GM21737 (cell line): ENCODE measurements around the gene LRRC23.
"Not testable (repeated sequence)": the region's sequence is repeated elsewhere in the genome, so short reads cannot be mapped to it uniquely, and the experiment has no call there.

ENCODE experiments used
- ATAC-seq: cut with Tn5 transposase; IDR thresholded peaks from one replicate; pipeline ENCODE4 v1.9.1; 2021; ENCODE audit warnings: mild to moderate bottlenecking, moderate library complexity; ENCODE audit not compliant: unreplicated experiment

The LRRC23 gene

DNA sequence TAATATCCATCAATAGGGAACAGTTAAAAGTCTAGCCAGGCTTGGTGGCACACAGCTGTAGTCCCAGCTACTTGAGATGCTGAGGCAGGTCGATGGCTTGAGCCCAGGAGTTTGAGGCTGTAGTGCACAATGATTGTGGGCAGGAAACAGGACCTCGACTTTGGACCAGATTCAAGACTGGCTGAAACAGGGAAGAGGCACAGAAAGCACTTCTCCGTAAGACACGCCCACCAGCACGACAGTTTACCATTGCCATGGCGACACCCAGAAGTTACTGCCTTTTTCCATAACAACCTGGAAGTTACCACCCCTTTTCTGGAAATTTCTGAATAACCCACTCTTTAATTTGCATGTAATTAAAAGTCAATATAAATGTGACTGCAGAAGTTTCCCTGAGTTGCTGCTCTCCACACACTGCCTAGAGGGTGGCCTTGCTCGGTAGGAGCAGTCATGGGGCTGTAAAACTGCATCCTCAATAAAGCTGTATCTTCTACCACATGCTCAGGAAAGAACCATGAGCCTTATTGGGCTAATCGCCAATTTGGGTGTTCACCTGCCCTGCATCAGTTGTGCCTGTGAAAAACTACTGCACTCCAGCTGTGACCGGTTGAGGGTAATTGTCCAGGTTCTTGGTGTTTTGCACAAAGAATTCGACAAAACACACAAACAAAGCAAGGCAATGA lies 4.6 kb upstream of the LRRC23 start:
- ATAC-seq = no peak

DNA sequence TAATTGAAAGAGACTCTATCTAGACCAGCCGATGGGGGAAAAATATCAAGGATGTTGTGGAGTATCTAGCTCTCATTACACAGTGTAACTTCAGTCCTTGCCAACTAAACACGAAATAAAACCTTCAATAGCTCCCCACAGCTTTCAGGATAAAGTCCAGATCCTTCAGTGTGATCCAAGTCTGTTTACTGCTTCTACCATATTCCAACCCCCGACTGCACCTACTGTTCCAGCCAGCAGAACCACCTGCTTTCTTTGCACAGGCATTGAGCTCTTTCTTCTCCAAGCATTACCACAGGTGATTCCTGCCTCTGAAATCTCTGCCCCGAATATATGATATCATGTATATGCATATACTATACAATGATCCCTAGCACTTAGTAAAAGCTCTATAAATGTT lies 2.2 kb upstream of the LRRC23 start:
- ATAC-seq = no peak

DNA sequence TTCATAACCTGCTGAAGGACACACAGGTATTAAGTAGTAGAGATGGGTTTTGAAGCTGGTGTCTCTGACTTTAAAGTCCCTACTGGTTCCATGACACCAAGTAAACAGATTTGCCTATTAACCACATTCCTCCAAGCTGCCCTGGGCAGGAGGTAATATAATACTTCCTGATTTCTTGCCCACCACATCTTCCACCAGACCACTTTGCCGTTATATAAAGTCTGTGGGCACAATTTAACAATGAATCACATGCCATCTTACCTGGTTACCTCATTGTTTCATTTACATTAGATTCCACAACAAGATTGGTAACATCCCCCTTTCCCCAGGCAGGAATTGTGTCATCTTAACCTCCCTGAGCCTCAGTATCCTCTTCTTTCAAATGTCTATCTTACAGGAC lies 900 bp upstream of the LRRC23 start:
- no peak for ATAC-seq

DNA sequence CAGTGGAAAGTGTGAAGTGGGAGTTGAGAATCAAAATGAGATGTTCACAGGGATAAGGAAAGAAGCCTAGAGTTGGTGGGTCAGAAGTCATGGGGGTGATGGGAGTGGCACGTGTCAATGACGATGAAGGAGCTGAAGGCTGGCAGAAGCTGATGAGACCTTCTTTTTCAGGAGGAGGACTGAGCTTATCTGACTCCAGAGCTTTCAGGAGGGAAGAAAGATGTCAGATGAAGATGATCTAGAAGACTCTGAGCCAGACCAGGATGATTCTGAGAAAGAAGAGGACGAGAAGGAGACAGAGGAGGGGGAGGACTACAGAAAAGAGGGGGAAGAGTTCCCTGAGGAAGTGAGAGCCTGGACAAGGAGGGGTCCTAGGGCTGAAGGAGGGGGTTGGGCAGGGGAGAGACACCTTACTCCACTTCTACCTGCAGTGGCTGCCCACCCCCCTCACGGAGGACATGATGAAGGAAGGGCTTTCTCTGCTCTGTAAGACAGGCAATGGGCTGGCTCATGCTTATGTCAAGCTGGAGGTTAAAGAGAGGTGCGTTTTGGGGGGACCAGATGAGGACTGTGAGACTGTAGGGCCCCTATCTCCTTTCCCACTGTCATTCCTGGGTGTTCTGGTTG lies 905 bp downstream of the LRRC23 start:
- no peak for ATAC-seq

DNA sequence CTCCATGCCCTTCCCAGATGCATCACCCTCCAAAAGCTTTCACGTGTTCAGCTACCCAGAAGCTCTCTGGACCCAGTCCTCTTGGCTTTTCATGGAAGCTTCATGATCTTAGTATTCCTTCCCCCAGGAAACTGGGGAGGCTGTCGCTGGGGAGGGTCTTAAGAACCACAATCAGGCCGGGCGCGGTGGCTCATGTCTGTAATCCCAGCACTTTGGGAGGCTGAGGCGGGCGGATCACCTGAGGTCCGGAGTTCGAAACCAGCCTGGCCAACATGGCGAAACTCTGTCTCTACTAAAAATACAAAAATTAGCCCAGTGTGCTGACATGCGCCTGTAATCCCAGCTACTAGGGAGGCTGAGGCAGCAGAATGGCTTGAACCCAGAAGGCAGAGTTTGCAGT lies 3.5 kb downstream of the LRRC23 start:
- not testable (repeated sequence) for ATAC-seq

DNA sequence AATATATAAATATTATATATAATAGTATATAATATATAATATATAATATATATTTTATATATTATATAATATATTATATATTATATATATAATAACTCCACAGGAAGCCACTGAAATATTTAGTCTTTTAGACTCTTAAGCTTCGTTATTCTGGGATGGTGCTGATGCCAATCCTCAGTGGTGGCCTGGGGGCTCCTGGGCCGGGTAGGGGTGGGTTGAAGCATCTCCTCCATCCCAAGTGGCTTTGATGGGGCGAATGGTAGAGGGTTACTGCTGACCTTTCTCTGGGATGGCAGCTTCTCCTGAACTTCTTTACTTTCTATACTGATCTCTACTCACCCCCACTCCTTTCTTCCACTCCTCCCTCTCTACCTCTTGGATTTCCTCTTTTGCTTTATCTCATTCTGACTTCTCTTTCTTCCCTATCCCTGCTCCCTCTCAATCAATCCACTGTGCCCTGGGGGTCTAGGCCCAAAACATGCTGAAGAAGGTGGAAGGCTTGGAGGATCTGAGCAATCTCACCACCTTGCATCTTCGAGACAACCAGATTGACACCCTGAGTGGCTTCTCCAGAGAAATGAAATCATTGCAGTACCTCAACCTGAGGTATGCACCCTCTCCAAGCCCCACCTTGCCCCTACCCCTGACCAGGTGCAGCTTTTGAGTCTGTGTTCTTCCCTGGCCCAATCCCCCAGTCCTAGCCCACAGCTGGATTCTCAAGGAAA lies 5.0 kb downstream of the LRRC23 start:
- no peak for ATAC-seq

DNA sequence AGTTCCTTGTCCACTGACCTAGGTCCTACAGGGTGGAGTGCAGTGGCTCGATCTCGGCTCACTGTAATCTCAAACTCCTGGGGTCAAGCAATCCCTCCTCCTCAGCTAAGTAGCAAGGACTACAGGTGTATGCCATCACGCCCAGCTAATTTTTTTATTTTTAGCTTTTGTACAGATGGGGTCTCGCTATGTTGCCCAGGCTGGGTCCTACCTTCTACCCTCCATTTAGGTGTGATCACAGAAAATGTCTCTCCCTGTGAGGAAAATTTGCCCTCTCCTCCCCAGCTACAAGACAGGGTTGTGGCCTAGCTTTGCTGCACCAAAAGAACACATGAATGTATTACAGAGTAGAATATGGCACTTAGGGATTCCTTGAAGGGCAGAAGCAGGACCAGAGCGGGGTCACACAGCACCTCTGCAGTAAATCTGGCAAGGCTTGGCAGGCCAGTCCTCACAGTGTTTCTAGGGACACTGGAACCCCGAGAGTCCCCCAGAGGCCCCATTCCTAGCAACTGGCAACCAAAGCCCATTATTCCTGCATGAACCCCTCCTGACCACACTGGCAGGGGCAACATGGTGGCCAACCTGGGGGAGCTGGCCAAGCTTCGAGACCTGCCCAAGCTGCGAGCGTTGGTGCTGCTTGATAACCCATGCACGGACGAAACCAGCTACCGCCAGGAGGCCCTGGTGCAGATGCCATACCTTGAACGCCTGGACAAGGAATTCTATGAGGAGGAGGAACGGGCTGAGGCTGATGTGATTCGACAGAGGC lies 7.7 kb downstream of the LRRC23 start:
- ATAC-seq = no peak

DNA sequence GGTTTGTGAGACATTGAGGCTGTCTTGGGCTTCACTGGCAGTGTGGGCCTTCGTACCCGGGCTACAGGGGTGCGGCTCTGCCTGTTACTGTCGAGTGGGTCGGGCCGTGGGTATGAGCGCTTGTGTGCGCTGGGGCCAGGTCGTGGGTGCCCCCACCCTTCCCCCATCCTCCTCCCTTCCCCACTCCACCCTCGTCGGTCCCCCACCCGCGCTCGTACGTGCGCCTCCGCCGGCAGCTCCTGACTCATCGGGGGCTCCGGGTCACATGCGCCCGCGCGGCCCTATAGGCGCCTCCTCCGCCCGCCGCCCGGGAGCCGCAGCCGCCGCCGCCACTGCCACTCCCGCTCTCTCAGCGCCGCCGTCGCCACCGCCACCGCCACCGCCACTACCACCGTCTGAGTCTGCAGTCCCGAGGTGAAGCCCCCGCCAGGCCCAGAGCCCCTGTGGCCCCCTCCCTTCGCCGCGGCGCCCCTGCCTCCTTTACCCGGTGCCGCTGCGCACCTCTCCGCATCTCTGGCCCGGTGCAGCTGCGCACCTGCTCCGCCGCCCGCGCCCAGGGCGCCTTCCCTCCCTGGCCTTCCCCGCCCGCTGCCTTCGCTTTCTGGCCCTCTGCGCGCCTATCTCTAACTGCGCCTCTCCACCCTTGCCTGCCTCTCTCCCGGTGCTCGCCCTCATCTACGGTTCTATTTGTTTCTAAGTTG lies 9.8 kb downstream of the LRRC23 start, which contains the start of gene ENO2:
Gene ENO2 (plus strand): TSS at position 335 of the 701 bp plus-strand sequence. CDS start 1,253 bp downstream, outside the sequence.
- peak; percentile 61 for ATAC-seq

DNA sequence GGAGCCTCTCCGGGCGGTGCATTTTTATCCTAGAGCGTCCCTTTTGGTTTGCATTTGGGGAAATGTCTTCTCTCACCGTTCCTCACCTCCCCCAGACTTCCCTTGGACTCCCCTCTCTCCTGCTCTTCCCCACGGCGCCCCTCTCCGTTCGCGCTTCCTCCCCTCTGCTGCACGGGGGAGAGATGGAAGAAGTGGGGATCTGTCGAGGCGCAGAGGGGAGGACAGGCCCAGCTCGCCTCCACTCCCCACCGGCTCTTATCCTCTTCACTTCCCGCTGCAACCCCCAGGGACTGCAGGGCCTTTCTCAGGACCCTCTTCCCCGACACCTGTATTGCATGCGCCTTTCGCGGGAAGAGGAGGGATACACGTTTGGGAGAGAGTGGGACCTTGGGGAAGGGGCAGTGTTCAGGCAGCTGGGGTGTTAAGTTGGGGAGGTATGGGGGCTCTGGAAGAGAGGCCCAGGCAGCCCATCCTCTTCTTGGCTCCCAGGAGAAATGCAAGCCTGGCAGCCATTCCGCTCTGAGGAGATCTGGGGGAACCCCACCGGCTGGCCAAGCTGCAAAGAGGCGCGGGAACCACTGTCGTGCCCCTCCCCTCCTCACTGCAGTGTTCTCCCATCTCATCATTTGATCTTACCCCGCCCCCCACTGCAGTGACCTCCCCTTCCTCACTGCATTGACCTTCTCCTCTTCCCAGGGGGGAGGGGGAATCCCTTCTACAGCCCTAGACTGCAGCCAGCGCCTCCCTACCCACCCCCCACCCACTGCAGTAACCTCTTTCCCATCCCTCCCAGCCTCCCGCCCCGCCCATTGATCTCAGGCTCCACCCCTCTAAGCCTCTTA lies 10.5 kb downstream of the LRRC23 start:
- no peak for ATAC-seq

DNA sequence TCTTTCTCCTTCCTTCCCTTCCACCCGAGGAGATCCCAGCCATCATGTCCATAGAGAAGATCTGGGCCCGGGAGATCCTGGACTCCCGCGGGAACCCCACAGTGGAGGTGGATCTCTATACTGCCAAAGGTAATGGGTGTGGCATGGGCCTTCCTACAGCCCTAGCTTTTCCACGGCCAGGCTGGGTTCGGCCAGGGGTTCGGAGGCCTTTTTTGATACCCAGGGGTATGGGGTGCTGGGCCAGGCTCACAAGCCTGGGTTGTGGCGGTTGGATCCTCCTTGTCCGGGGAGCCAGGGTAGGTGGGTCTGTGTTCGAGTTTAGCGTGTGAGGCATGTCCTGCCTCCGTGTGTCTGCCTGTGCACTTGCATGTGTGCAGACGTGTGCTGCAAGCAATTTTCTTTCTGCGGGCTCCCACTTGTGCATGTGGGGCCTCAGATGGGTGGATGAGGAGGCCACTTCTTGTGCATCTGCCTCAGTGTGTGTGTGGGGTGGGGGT lies 11.2 kb downstream of the LRRC23 start:
- ATAC-seq = no peak

DNA sequence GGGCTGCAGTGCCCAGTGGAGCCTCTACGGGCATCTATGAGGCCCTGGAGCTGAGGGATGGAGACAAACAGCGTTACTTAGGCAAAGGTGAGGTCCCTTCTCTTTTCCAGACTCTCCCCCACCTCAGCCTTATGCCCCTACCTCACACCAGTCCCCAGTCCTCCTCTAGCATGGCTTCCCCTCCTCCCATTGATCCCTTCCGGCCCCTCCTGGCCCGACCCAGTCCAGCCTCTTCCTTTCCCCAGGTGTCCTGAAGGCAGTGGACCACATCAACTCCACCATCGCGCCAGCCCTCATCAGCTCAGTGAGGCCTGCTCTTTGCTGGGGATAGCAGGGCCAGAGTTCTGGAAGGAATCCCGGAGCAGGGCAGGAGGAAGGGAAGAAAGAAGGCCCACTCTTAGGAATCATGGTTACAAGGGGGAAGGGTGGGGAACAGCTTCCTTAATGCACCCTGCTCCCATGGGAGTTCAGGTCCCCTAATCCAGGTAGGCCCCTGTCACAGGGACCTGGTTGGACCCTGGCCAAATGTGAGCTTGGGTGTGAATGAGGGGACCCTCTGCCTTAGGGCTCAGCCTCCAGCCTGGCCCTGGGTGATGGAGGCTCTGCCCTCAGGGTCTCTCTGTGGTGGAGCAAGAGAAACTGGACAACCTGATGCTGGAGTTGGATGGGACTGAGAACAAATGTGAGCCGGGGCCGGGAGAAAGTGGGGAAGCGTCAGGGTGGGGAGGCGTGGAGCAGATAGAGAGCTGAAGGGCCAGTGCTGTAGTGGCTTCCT lies 12.0 kb downstream of the LRRC23 start:
- no peak for ATAC-seq

DNA sequence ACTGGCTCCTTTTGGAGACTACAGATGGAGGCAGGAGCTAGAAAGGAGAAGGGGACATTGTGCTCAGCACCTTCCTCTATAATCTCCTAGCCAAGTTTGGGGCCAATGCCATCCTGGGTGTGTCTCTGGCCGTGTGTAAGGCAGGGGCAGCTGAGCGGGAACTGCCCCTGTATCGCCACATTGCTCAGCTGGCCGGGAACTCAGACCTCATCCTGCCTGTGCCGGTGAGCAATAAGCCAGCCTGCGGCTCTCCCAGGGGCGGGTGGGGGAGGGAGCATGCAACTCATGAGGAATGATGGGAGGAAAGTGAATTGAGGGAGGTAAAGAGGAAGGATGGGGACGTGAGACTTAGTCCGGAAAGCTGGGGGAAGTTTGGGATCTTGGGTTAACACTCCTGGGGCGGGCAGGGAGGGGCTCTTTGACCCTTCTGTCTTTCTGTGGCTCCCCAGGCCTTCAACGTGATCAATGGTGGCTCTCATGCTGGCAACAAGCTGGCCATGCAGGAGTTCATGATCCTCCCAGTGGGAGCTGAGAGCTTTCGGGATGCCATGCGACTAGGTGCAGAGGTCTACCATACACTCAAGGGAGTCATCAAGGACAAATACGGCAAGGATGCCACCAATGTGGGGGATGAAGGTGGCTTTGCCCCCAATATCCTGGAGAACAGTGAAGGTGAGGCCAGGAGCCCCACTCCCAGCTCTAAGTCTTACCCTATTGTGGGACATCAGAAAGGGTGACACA lies 13.0 kb downstream of the LRRC23 start:
- ATAC-seq = no peak

DNA sequence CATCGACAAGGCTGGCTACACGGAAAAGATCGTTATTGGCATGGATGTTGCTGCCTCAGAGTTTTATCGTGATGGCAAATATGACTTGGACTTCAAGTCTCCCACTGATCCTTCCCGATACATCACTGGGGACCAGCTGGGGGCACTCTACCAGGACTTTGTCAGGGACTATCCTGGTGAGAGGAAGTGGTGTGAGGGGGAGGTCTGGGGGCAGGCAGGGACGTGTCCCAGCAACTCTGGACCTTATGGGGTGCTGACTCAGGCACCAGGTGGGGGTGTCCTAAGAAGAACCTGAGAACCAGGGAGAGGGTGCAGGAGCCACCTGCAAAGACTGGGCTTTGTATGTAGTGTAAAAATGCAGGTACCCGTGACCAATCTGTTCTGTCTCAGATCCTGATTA lies 15.0 kb downstream of the LRRC23 start:
- ATAC-seq = no peak

DNA sequence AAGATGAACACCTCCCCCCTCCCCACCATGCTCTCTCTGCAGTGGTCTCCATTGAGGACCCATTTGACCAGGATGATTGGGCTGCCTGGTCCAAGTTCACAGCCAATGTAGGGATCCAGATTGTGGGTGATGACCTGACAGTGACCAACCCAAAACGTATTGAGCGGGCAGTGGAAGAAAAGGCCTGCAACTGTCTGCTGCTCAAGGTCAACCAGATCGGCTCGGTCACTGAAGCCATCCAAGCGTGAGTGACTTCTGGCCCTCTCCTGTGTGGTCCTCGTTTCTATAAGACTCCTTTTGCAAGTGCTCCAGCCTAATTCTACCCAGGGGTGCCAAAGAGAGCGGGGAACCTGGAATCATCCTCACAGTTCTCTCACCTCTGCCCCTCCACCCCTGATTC lies 16.9 kb downstream of the LRRC23 start:
- no peak for ATAC-seq

DNA sequence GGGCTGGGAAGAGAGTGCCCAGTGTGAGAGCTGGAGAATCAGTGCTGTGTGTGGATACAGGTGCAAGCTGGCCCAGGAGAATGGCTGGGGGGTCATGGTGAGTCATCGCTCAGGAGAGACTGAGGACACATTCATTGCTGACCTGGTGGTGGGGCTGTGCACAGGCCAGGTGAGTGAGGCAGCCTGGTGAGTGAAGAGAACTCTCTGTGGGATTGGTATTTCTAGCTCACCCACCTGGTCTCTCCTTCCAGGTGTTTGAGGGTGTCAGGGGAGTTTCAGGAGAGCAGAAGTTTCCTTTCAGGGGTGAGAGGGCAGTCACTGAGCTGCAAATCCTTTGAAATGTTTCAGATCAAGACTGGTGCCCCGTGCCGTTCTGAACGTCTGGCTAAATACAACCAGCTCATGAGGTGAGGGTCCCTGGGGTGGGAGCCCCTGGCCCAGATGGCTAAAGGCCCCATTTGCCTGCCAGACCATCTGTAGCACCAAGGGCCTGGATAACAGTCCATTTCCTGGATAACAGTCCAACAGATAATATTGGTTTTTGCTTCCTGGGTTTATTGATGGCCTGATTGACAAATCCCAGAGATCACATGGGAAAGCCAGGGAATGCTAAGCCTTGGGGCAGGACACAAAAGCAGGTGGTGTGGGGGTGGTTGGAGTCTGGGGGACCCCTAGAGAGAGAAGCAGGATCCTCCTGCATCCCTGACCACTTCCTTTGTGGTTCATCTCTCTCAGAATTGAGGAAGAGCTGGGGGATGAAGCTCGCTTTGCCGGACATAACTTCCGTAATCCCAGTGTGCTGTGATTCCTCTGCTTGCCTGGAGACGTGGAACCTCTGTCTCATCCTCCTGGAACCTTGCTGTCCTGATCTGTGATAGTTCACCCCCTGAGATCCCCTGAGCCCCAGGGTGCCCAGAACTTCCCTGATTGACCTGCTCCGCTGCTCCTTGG lies 17.6 kb downstream of the LRRC23 start:
- ATAC-seq = no peak

DNA sequence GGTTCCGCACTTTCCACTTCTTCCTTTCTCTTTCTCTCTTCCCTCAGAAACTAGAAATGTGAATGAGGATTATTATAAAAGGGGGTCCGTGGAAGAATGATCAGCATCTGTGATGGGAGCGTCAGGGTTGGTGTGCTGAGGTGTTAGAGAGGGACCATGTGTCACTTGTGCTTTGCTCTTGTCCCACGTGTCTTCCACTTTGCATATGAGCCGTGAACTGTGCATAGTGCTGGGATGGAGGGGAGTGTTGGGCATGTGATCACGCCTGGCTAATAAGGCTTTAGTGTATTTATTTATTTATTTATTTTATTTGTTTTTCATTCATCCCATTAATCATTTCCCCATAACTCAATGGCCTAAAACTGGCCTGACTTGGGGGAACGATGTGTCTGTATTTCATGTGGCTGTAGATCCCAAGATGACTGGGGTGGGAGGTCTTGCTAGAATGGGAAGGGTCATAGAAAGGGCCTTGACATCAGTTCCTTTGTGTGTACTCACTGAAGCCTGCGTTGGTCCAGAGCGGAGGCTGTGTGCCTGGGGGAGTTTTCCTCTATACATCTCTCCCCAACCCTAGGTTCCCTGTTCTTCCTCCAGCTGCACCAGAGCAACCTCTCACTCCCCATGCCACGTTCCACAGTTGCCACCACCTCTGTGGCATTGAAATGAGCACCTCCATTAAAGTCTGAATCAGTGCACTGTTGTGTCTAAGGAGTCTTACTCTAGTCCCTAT lies 18.5 kb downstream of the LRRC23 start:
- no peak for ATAC-seq
